Fibroblast of lung (primary cell): ENCODE measurements around the gene PPP2R1A.

ENCODE experiments used
- CTCF ChIP-seq, 2 donors: IDR thresholded peaks in 1 of 2; conservative IDR thresholded peaks in 1 of 2; 1 replicate in 1 of 2; 2 replicates in 1 of 2; pipeline ENCODE4 v1.5.1; 2011 to 2012; ENCODE audit warnings: low read length in 2 of 2, control low read depth in 1 of 2, inconsistent platforms in 1 of 2, low read depth in 1 of 2, mild to moderate bottlenecking in 1 of 2
- EZH2 ChIP-seq: IDR thresholded peaks from 2 replicates; pipeline ENCODE4 v1.5.1; 2012; ENCODE audit warnings: low read length, control low read depth, mild to moderate bottlenecking; ENCODE audit errors: missing control alignments

- TF ChIP-seq EZH2 (no peak), CTCF (conservative IDR thresholded peaks at IDR 0.05 in 1 of 2, IDR thresholded peaks at IDR 0.05 in 1 of 2; ENCODE audit: low read depth in 1 of 2, low read length in 2 of 2) (no peak)
Measured at GRCh38 chr19:52189735-52190486, at the start of gene PPP2R1A.
